HepG2 (cell line): Measurements from ENCODE around the gene PCBP2. TPM values are rescaled to one million over a fixed set of nuclear protein-coding genes. Genes with fewer than 3 reads are reported as not detected.
A peak's percentile ranks its signal among the peaks of the same experiment; 100 is the strongest.

ENCODE experiments used
- CCDC6 ChIP-seq: sonication (generic); formaldehyde crosslinking; IDR thresholded peaks from 2 replicates; pipeline ENCODE4 v1.8.1; 2022; ENCODE audit warnings: mild to moderate bottlenecking, missing genetic modification reagents, moderate library complexity
- HNRNPLL ChIP-seq: fragments of 200-400 bp; formaldehyde crosslinking; IDR thresholded peaks from 2 replicates; pipeline ENCODE4 v1.6.1; 2017; ENCODE audit warnings: mild to moderate bottlenecking, low read depth, low read length; ENCODE audit not compliant: poor library complexity, severe bottlenecking
- ZMAT3 ChIP-seq: sonication (generic); formaldehyde crosslinking; conservative IDR thresholded peaks from 2 replicates; pipeline ENCODE4 v1.7.0; 2021; ENCODE audit warnings: missing genetic modification reagents
- ZNF224 ChIP-seq: sonication (generic); formaldehyde crosslinking; IDR thresholded peaks from 2 replicates; pipeline ENCODE4 v1.5.0; 2020; ENCODE audit warnings: mild to moderate bottlenecking, missing genetic modification reagents
- ZNF326 ChIP-seq: sonication (generic); formaldehyde crosslinking; IDR thresholded peaks from 2 replicates; pipeline ENCODE4 v1.4.0; 2020; ENCODE audit warnings: missing genetic modification reagents, borderline replicate concordance
- ZNF383 ChIP-seq: sonication (generic); formaldehyde crosslinking; IDR thresholded peaks from 2 replicates; pipeline ENCODE4 v1.4.0; 2020; ENCODE audit warnings: missing genetic modification reagents, mild to moderate bottlenecking, borderline replicate concordance
- ZNF556 ChIP-seq: sonication (generic); formaldehyde crosslinking; IDR thresholded peaks from 2 replicates; pipeline ENCODE4 v1.4.0; 2020; ENCODE audit warnings: mild to moderate bottlenecking, missing genetic modification reagents, borderline replicate concordance
- ZNF569 ChIP-seq: sonication (generic); formaldehyde crosslinking; IDR thresholded peaks from 2 replicates; pipeline ENCODE4 v1.5.0; 2020; ENCODE audit warnings: mild to moderate bottlenecking, missing genetic modification reagents, moderate library complexity, borderline replicate concordance
- ZNF570 ChIP-seq: sonication (generic); formaldehyde crosslinking; IDR thresholded peaks from 2 replicates; pipeline ENCODE4 v1.4.0; 2020; ENCODE audit warnings: mild to moderate bottlenecking, missing genetic modification reagents, borderline replicate concordance
- polyA plus RNA-seq, 8 experiments: library from polyadenylated mRNA; depleted of rRNA in 3 of 8; stranded (reverse) in 7 of 8; unstranded in 1 of 8; fragments of >200 nt; fragmentation: Illumina TruSeq in 4 of 8; extraction: Trizol in 4 of 8; gene quantifications; 2 replicates each; pipeline versions ENCODE4 v1.2.1 to v1.2.3, GENCODE V29; 2011 to 2016; ENCODE audit warnings: low read depth in 4 of 8, missing spikeins in 1 of 8, mixed read lengths in 1 of 8; ENCODE audit not compliant: insufficient read depth in 1 of 8
- total RNA-seq, 5 experiments: library from RNA; depleted of rRNA; stranded (reverse); fragments of >200 nt; fragmentation: Illumina TruSeq; extraction: Trizol; gene quantifications; 2 replicates each; pipeline ENCODE4 v1.2.3, GENCODE V29; 2016; ENCODE audit warnings: low read depth in 1 of 5
- TF ChIP-seq, protein P1 (sequence below): sonication (generic); formaldehyde crosslinking; IDR thresholded peaks from 2 replicates; pipeline ENCODE4 v1.5.1; 2020; ENCODE audit warnings: mild to moderate bottlenecking, missing genetic modification reagents, moderate library complexity
- TF ChIP-seq, protein P2 (sequence below): sonication (generic); formaldehyde crosslinking; IDR thresholded peaks from 2 replicates; pipeline ENCODE4 v1.4.0; 2020; ENCODE audit warnings: mild to moderate bottlenecking, missing genetic modification reagents
- TF ChIP-seq, protein P3 (sequence below): sonication (generic); formaldehyde crosslinking; IDR thresholded peaks from 2 replicates; pipeline ENCODE4 v1.4.0; 2020; ENCODE audit warnings: mild to moderate bottlenecking, missing genetic modification reagents
- TF ChIP-seq, protein P4 (sequence below): sonication (generic); formaldehyde crosslinking; IDR thresholded peaks from 2 replicates; pipeline ENCODE4 v1.4.0; 2020; ENCODE audit warnings: missing genetic modification reagents
- TF ChIP-seq, protein P5 (sequence below): sonication (generic); formaldehyde crosslinking; IDR thresholded peaks from 2 replicates; pipeline ENCODE4 v1.5.1; 2020; ENCODE audit warnings: missing genetic modification reagents, mild to moderate bottlenecking, borderline replicate concordance
- TF ChIP-seq, protein P6 (sequence below): sonication (generic); formaldehyde crosslinking; IDR thresholded peaks from 2 replicates; pipeline ENCODE4 v1.8.0; 2022; ENCODE audit warnings: mild to moderate bottlenecking, missing genetic modification reagents, moderate library complexity

The PCBP2 gene
- total and polyA plus RNA-seq, 2 of the 13 experiments (the other 11 are each of a cell fraction or from before 2014, with no cell fraction given): 154 to 345 TPM

DNA sequence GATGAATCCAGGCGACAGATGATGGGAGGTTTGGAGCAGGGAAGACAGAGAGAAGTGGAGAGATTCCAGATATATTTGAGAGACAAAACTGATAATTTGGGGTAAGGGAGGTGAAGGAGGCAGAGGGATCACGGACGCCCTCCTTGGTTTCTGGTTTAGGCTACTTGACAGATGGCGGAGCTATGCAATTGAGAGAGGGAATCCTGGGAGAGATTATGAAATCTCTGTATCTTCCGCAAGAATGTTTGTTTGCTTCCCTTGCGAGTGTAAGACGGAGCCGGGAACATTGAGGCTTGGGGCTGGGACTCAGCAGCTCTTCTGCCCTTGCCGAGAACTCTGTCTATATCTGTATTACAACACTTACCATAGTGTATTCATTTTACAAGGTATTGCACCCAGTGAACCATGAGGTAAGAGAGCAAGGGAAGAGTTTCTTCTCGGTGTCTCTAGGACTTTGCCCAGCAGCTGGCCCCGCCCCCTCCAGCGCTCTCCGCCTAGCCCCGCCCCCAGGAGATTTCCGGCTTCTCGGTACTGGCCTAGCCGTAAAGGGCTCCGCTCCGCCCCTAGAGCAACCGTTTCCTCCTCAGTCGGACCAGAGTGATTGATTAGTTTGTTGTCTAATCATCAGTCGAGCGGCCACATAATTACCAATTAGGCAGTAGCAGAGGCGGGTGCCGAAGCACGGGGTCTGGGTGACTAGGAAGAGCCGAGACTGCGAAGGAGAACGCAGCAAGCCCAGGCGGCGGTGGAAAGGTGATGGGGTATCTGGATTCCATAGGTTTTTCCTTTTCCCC is 10.7 kb upstream of the PCBP2 start, which contains the start of gene PRR13 (continued):
- TF ChIP-seq, protein P1, sequence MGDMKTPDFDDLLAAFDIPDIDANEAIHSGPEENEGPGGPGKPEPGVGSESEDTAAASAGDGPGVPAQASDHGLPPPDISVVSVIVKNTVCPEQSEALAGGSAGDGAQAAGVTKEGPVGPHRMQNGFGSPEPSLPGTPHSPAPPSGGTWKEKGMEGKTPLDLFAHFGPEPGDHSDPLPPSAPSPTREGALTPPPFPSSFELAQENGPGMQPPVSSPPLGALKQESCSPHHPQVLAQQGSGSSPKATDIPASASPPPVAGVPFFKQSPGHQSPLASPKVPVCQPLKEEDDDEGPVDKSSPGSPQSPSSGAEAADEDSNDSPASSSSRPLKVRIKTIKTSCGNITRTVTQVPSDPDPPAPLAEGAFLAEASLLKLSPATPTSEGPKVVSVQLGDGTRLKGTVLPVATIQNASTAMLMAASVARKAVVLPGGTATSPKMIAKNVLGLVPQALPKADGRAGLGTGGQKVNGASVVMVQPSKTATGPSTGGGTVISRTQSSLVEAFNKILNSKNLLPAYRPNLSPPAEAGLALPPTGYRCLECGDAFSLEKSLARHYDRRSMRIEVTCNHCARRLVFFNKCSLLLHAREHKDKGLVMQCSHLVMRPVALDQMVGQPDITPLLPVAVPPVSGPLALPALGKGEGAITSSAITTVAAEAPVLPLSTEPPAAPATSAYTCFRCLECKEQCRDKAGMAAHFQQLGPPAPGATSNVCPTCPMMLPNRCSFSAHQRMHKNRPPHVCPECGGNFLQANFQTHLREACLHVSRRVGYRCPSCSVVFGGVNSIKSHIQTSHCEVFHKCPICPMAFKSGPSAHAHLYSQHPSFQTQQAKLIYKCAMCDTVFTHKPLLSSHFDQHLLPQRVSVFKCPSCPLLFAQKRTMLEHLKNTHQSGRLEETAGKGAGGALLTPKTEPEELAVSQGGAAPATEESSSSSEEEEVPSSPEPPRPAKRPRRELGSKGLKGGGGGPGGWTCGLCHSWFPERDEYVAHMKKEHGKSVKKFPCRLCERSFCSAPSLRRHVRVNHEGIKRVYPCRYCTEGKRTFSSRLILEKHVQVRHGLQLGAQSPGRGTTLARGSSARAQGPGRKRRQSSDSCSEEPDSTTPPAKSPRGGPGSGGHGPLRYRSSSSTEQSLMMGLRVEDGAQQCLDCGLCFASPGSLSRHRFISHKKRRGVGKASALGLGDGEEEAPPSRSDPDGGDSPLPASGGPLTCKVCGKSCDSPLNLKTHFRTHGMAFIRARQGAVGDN (CRISPR knock-in tag): peak; percentile 24
- TF ChIP-seq, protein P2, sequence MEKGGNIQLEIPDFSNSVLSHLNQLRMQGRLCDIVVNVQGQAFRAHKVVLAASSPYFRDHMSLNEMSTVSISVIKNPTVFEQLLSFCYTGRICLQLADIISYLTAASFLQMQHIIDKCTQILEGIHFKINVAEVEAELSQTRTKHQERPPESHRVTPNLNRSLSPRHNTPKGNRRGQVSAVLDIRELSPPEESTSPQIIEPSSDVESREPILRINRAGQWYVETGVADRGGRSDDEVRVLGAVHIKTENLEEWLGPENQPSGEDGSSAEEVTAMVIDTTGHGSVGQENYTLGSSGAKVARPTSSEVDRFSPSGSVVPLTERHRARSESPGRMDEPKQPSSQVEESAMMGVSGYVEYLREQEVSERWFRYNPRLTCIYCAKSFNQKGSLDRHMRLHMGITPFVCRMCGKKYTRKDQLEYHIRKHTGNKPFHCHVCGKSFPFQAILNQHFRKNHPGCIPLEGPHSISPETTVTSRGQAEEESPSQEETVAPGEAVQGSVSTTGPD: no peak
- no peak; the same call in 1 of the 2 replicates for TF ChIP-seq CCDC6 (CRISPR knock-in tag)
- TF ChIP-seq ZNF383: no peak
- no peak for TF ChIP-seq ZNF224 (CRISPR knock-in tag)
- TF ChIP-seq ZNF326 (CRISPR knock-in tag): no peak
- TF ChIP-seq, protein P3, sequence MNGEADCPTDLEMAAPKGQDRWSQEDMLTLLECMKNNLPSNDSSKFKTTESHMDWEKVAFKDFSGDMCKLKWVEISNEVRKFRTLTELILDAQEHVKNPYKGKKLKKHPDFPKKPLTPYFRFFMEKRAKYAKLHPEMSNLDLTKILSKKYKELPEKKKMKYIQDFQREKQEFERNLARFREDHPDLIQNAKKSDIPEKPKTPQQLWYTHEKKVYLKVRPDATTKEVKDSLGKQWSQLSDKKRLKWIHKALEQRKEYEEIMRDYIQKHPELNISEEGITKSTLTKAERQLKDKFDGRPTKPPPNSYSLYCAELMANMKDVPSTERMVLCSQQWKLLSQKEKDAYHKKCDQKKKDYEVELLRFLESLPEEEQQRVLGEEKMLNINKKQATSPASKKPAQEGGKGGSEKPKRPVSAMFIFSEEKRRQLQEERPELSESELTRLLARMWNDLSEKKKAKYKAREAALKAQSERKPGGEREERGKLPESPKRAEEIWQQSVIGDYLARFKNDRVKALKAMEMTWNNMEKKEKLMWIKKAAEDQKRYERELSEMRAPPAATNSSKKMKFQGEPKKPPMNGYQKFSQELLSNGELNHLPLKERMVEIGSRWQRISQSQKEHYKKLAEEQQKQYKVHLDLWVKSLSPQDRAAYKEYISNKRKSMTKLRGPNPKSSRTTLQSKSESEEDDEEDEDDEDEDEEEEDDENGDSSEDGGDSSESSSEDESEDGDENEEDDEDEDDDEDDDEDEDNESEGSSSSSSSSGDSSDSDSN (CRISPR knock-in tag): no peak; the same call in 1 of the 2 replicates
- TF ChIP-seq, protein P4, sequence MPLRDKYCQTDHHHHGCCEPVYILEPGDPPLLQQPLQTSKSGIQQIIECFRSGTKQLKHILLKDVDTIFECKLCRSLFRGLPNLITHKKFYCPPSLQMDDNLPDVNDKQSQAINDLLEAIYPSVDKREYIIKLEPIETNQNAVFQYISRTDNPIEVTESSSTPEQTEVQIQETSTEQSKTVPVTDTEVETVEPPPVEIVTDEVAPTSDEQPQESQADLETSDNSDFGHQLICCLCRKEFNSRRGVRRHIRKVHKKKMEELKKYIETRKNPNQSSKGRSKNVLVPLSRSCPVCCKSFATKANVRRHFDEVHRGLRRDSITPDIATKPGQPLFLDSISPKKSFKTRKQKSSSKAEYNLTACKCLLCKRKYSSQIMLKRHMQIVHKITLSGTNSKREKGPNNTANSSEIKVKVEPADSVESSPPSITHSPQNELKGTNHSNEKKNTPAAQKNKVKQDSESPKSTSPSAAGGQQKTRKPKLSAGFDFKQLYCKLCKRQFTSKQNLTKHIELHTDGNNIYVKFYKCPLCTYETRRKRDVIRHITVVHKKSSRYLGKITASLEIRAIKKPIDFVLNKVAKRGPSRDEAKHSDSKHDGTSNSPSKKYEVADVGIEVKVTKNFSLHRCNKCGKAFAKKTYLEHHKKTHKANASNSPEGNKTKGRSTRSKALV (CRISPR knock-in tag): no peak; the same call in 1 of the 2 replicates
- TF ChIP-seq, protein P5, sequence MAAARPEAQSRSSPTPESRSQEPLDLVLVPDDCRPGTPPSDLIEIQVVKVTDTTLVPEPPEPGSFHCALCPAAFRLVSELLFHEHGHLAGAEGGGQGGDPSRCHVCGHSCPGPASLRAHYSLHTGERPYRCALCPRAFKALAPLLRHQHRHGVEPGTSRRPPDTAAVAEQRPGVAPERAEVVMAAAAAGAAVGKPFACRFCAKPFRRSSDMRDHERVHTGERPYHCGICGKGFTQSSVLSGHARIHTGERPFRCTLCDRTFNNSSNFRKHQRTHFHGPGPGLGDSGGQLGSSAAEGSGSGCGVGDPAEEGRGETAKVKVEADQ (CRISPR knock-in tag): no peak
- TF ChIP-seq ZNF570: no peak
- TF ChIP-seq ZMAT3 (CRISPR knock-in tag): no peak
- TF ChIP-seq, protein P6, sequence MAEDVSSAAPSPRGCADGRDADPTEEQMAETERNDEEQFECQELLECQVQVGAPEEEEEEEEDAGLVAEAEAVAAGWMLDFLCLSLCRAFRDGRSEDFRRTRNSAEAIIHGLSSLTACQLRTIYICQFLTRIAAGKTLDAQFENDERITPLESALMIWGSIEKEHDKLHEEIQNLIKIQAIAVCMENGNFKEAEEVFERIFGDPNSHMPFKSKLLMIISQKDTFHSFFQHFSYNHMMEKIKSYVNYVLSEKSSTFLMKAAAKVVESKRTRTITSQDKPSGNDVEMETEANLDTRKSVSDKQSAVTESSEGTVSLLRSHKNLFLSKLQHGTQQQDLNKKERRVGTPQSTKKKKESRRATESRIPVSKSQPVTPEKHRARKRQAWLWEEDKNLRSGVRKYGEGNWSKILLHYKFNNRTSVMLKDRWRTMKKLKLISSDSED (CRISPR knock-in tag): no peak
- no peak; the same call in 1 of the 2 replicates for TF ChIP-seq ZNF556
- TF ChIP-seq ZNF569 (CRISPR knock-in tag): no peak
- peak; percentile 71 for TF ChIP-seq HNRNPLL
